ENCODE results near the gene BANP. TPM values are rescaled to one million over a fixed set of nuclear protein-coding genes. Genes with fewer than 3 reads are reported as not detected.
"Not testable (repeated sequence)": the region's sequence is repeated elsewhere in the genome, so short reads cannot be mapped to it uniquely, and the experiment has no call there.

Gene BANP
- total RNA-seq, 3 donors from 2014 or later (not counting 1 experiment from before 2014, with no cell fraction given) = 88.8 to 117 (median 117) TPM

DNA sequence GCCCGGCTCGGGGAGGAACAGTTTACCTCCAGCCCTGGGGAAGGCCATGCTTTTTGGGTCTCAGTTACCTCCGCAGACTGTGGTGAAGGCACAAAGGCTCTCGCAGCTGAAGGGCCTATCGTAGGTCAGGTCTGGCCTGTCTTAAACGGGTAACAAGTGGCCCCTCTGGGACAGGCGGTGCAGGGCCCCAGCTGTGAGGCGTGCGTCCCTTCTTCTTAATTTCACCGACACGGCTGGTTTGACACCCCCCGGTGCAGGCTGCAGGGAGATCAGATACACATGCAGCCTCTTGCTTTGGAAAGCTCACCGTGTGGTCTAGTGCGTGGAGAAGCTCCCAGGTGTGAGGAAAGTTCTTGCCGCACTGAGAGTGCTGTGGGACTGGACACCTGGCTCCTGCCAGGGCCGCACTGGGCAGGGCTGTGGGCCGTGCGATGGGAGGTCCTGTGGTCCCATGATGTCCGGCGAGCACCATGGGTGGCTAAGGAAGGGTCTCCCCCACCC is 162.4 kb downstream of the BANP start:
- Histone ChIP-seq H3K4me1 (ENCODE audit: control insufficient read depth, insufficient read depth, low read length) (no peaks in the 10 kb centered on the region), H3K36me3 (ENCODE audit: control insufficient read depth, insufficient read depth, low read length) (no peaks in the 10 kb centered on the region), H3K4me3 (ENCODE audit: low read length) (no peak overlapping the region), H3K27me3 (ENCODE audit: control insufficient read depth, insufficient read depth, low read length) (no peaks in the 10 kb centered on the region), H3K9me3 (ENCODE audit: control insufficient read depth, insufficient read depth, low read length) (no peaks in the 10 kb centered on the region), H3K27ac (ENCODE audit: low read length) (no peak overlapping the region)
- ATAC-seq = no peak
- peaks cover 0 to 3% of the 10 kb centered on the region in 2 donors for H3K27me3 Mint-ChIP-seq (ENCODE audit: low read depth in 2 of 2)
- H3K4me1 Mint-ChIP-seq = peaks cover 0 to 11% of the 10 kb centered on the region in 2 donors
- TF ChIP-seq, protein P1, sequence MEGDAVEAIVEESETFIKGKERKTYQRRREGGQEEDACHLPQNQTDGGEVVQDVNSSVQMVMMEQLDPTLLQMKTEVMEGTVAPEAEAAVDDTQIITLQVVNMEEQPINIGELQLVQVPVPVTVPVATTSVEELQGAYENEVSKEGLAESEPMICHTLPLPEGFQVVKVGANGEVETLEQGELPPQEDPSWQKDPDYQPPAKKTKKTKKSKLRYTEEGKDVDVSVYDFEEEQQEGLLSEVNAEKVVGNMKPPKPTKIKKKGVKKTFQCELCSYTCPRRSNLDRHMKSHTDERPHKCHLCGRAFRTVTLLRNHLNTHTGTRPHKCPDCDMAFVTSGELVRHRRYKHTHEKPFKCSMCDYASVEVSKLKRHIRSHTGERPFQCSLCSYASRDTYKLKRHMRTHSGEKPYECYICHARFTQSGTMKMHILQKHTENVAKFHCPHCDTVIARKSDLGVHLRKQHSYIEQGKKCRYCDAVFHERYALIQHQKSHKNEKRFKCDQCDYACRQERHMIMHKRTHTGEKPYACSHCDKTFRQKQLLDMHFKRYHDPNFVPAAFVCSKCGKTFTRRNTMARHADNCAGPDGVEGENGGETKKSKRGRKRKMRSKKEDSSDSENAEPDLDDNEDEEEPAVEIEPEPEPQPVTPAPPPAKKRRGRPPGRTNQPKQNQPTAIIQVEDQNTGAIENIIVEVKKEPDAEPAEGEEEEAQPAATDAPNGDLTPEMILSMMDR (IDR thresholded peaks at IDR 0.05) = no peak
- DNase-seq = no peak
- H3K9me3 Mint-ChIP-seq = no peaks in the 10 kb centered on the region
- H3K4me3 Mint-ChIP-seq = no peak overlapping the region
- no peak overlapping the region for H3K27ac Mint-ChIP-seq
- H3K36me3 Mint-ChIP-seq = no peaks in the 10 kb centered on the region
- intact Hi-C loops (cut with micrococcal nuclease) = no loop called here
- 80% methylated on average over 18 of the region's 20 CpGs for WGBS (ENCODE audit: insufficient coverage)

DNA sequence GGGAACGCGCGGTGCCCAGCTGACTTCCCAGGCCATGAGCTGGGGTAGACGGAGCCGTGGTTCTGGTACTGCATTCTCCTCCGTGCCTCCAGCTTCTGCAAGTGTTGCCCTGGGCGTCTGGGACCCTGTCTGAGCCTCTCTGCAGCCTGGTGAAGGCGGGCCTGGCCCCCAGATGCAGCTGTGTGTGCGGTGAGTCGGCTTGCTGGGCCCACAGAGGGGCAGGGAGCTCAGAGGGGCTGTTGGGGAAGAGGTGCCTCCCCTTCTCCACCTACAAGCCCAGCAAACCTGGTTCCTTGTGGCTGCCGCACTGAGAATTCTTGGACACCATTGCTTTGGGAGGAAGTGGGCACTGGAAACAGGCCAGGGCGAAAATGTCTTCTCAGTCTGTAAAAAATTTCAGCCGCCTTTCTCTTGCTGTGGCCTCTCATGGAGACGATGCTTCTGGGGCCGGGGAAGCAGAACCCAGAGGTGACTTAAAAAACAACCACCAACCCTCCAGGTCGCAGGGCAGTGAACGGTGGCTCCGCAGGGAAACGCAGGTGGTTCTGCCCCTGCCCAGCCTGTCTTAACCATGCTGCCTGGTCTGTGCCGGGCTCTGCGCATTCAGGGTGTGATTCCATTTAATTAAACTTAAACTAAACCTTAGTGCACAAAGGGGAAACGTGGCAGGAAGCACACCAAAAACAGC is 163.5 kb downstream of the BANP start:
- H3K4me3 ChIP-seq (ENCODE audit: low read length); H3K36me3 Mint-ChIP-seq; H3K27ac ChIP-seq (ENCODE audit: low read length); H3K9me3 Mint-ChIP-seq; H3K9me3 ChIP-seq (ENCODE audit: control insufficient read depth, insufficient read depth, low read length); H3K4me1 ChIP-seq (ENCODE audit: control insufficient read depth, insufficient read depth, low read length); ATAC-seq; intact Hi-C loops (cut with micrococcal nuclease); H3K27me3 Mint-ChIP-seq (ENCODE audit: low read depth in 2 of 2); H3K36me3 ChIP-seq (ENCODE audit: control insufficient read depth, insufficient read depth, low read length); DNase-seq; H3K4me3 Mint-ChIP-seq; H3K27me3 ChIP-seq (ENCODE audit: control insufficient read depth, insufficient read depth, low read length); H3K27ac Mint-ChIP-seq: not testable (repeated sequence)
- WGBS (ENCODE audit: insufficient coverage) = 39% methylated on average over 20 of the region's 22 CpGs
- peaks cover 0 to 11% of the 10 kb centered on the region in 2 donors for H3K4me1 Mint-ChIP-seq

DNA sequence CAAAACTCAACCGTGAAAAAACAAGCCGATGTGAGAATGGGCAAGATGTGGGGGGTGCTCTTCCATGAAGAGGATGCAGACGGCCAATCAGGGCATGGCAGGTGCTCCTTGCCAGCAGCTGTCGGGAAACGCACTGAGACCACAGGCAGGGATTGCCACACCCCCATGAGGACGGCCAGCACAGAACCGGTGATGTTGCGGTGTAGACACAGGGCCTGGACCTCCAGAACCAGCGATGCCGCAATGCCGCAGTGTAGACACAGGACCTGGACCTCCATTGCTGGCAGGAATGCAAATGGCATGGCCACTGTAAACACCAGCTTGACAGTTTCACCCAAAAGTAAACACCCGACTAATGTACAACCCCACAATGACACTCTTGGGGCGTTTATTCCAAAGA is 164.9 kb downstream of the BANP start:
- Histone ChIP-seq H3K36me3 (ENCODE audit: control insufficient read depth, insufficient read depth, low read length) (no peaks in the 10 kb centered on the region), H3K27ac (ENCODE audit: low read length) (no peak overlapping the region), H3K4me1 (ENCODE audit: control insufficient read depth, insufficient read depth, low read length) (no peaks in the 10 kb centered on the region), H3K9me3 (ENCODE audit: control insufficient read depth, insufficient read depth, low read length) (no peaks in the 10 kb centered on the region), H3K27me3 (ENCODE audit: control insufficient read depth, insufficient read depth, low read length) (no peaks in the 10 kb centered on the region), H3K4me3 (ENCODE audit: low read length) (no peak overlapping the region)
- intact Hi-C loops (cut with micrococcal nuclease) = no loop called here
- no peak for ATAC-seq
- no peak overlapping the region for H3K27ac Mint-ChIP-seq
- TF ChIP-seq, protein P1 (IDR thresholded peaks at IDR 0.05) = no peak
- peaks cover 0 to 7% of the 10 kb centered on the region in 2 donors for H3K4me1 Mint-ChIP-seq
- no peaks in the 10 kb centered on the region for H3K9me3 Mint-ChIP-seq
- WGBS (ENCODE audit: insufficient coverage) = 87% methylated on average over 13 of the region's 13 CpGs
- no peaks in the 10 kb centered on the region for H3K36me3 Mint-ChIP-seq
- no peak for DNase-seq
- H3K27me3 Mint-ChIP-seq (ENCODE audit: low read depth in 2 of 2) = peaks cover 0 to 3% of the 10 kb centered on the region in 2 donors
- H3K4me3 Mint-ChIP-seq = no peak overlapping the region

DNA sequence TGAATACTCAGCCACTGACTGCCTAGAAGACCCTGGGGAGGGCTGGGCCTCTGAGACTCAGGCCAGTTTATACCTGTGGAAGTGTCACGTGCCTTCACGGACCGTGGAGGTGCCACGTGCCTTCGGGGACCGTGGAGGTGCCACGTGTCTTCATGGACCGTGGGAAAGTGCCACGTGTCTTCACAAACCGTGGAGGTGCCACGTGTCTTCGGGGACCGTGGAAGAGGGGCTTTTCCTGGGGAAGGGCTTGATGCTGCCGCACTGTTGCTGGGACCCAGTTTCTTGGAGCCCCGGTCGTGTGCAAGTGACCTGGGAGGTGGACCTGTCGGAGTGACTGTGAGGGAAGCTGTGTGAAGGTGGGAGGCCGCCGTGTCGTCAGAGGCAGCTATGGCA is 166.2 kb downstream of the BANP start:
- Histone ChIP-seq H3K9me3 (ENCODE audit: control insufficient read depth, insufficient read depth, low read length) (no peaks in the 10 kb centered on the region), H3K36me3 (ENCODE audit: control insufficient read depth, insufficient read depth, low read length) (no peaks in the 10 kb centered on the region), H3K27ac (ENCODE audit: low read length) (no peak overlapping the region), H3K4me3 (ENCODE audit: low read length) (no peak overlapping the region), H3K4me1 (ENCODE audit: control insufficient read depth, insufficient read depth, low read length) (no peaks in the 10 kb centered on the region), H3K27me3 (ENCODE audit: control insufficient read depth, insufficient read depth, low read length) (no peaks in the 10 kb centered on the region)
- Mint-ChIP-seq H3K36me3 (no peaks in the 10 kb centered on the region), H3K27ac (no peak overlapping the region), H3K4me1 (no peaks in the 10 kb centered on the region), H3K27me3 (ENCODE audit: low read depth in 2 of 2) (peaks cover 0 to 3% of the 10 kb centered on the region in 2 donors), H3K4me3 (no peak overlapping the region), H3K9me3 (no peaks in the 10 kb centered on the region)
- intact Hi-C loops (cut with micrococcal nuclease) = no loop called here
- WGBS (ENCODE audit: insufficient coverage) = 90% methylated on average over 20 of the region's 20 CpGs
- TF ChIP-seq, protein P1 (IDR thresholded peaks at IDR 0.05) = no peak
- ATAC-seq (no peak), DNase-seq (no peak)
